ENCODE results near the gene CEACAM18. TPM values are rescaled to one million over a fixed set of nuclear protein-coding genes. Genes with fewer than 3 reads are reported as not detected.
"Not testable (repeated sequence)": the region's sequence is repeated elsewhere in the genome, so short reads cannot be mapped to it uniquely, and the experiment has no call there.

The CEACAM18 gene
- total RNA-seq, 1 experiment from 2014 or later: not detected

DNA sequence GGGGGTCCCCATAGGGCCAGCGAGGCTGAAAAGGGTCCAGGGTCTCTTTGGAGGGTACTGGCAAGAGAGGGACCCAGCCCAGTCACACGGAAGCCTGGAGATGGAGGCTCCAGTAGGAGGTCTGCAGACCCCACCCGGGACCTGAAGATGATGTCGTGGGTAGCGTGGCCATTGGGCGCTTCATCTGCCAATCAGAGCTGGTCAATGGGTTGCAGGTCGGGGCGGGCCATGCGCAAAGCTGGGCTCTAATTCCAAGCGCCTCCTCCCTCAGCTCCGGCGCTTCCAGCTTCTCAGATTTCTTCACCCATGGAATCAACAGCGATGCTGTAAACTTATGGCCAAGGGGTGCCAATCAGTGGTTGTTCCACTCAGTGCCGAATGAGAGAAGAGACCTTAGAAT is 12.3 kb downstream of the CEACAM18 start:
- no peaks in the 10 kb centered on the region for H3K36me3 ChIP-seq
- no peaks in the 10 kb centered on the region; the same call in 1 of the 2 replicates for H3K9me3 ChIP-seq (replicated peaks)
- H3K27ac ChIP-seq: no peak overlapping the region
- DNase-seq (ENCODE audit: low read depth in 1 of 2, low spot score in 2 of 2): no peak
- H3K4me3 ChIP-seq: no peak overlapping the region
- no peaks in the 10 kb centered on the region for H3K4me1 ChIP-seq (replicated peaks)
- no peaks in the 10 kb centered on the region for H3K27me3 ChIP-seq (replicated peaks)

DNA sequence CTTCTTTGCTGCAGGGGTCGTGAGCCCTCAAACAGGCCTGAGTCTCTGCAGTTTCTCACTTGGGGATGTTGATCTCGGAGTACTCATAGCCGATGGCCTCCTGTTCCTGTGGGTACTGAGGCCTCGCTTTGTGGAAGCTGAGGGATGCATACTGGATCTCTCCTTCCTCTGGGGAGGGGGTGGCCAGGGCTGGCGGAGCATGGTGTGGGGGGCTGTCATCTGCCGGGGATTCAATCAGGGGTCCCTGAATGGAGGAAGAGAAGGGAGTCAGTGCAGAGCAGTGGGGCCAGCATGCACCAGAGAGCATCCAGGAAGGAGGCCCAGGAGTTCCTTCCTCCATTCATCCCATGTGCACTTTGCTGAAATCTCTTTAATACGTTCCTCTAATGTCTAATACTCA is 13.2 kb downstream of the CEACAM18 start:
- H3K27ac ChIP-seq: no peak overlapping the region
- no peak overlapping the region for H3K4me3 ChIP-seq
- DNase-seq (ENCODE audit: low read depth in 1 of 2, low spot score in 2 of 2): no peak
- H3K9me3 ChIP-seq (replicated peaks): no peaks in the 10 kb centered on the region
- no peaks in the 10 kb centered on the region for H3K4me1 ChIP-seq (replicated peaks)
- no peaks in the 10 kb centered on the region for H3K27me3 ChIP-seq (replicated peaks)
- no peaks in the 10 kb centered on the region for H3K36me3 ChIP-seq

GRCh38 chr19:51493776-51494175 is 15.4 kb downstream of the CEACAM18 start:
- Histone ChIP-seq H3K4me1 (replicated peaks) (no peaks in the 10 kb centered on the region), H3K4me3 (no peak overlapping the region), H3K9me3 (replicated peaks) (no peaks in the 10 kb centered on the region), H3K27ac (no peak overlapping the region), H3K36me3 (no peaks in the 10 kb centered on the region), H3K27me3 (replicated peaks) (no peaks in the 10 kb centered on the region)
- DNase-seq (ENCODE audit: low read depth in 1 of 2, low spot score in 2 of 2): no peak

DNA sequence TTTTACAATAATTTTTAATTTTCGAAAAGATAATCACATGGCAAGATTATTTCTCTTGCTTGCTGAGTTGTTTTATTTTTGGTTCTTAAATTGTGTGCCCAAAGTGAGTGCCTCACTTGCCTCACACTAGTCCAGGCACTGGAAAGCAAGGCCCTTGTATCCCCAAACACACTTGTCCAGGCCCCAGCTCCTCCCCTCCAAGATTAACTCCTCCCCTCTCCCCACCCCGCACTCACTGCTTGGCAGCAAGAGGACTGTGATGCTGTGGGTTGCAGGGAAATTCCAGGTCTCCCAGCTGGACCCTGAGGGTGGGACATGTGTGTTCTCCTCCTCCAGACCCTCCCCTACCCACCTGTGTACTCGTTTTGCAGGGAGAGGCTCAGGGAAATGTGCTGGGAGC is 19.3 kb downstream of the CEACAM18 start:
- no peak overlapping the region for H3K27ac ChIP-seq
- H3K4me3 ChIP-seq: no peak overlapping the region
- H3K27me3 ChIP-seq (replicated peaks): no peaks in the 10 kb centered on the region
- DNase-seq (ENCODE audit: low read depth in 1 of 2, low spot score in 2 of 2): no peak
- H3K4me1 ChIP-seq (replicated peaks): no peaks in the 10 kb centered on the region
- no peaks in the 10 kb centered on the region for H3K36me3 ChIP-seq
- H3K9me3 ChIP-seq (replicated peaks): no peaks in the 10 kb centered on the region

- not testable (repeated sequence) for H3K27me3 ChIP-seq (replicated peaks); H3K4me1 ChIP-seq (replicated peaks); H3K4me3 ChIP-seq; H3K9me3 ChIP-seq (replicated peaks); H3K36me3 ChIP-seq; H3K27ac ChIP-seq; DNase-seq (ENCODE audit: low read depth in 1 of 2, low spot score in 2 of 2)
Measured at GRCh38 chr19:51500931-51501330, 22.6 kb downstream of the CEACAM18 start.

DNA sequence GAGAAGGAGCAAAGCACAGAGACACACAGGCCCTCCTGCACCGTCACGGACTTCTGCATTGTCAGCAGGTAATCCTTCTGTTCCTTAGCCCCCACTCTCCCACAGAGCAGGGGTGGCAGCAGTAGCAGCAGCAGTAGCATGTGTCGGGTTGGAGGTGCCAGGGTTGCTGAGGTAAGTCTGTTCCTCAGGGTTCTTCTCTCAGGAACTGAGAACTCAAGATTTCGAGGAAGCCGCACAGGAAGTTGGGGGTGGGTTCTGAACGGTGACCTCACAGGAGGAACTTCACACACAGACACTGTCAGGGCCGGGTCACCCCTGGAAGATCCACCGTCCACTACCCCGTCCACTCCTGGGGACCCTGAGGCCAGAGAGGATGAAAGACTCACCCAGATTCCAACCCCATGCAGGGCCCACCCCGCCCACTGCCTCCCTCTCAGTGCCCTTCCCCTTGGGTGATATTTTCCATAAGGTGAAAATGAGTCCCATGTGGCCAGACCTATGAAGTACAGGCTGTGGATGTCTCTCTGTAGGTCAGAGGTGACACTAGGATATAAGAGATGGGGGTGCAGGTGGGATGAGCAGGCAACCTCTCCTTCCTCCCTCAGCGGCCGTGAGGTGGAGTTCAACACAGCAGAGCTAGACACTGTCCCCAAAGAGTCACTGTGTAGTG is 23.4 kb downstream of the CEACAM18 start, which contains the start of gene SIGLEC12:
Gene SIGLEC12 (minus strand): TSS at position 207 of the 670 bp plus-strand sequence. CDS start 67 bp downstream, at position 140.
- Histone ChIP-seq H3K9me3 (replicated peaks) (no peaks in the 10 kb centered on the region; the same call in 1 of the 2 replicates), H3K27me3 (replicated peaks) (no peaks in the 10 kb centered on the region), H3K4me3 (no peak within 1 kb of the TSS), H3K36me3 (no peaks in the 10 kb centered on the region), H3K27ac (no peak within 1 kb of the TSS), H3K4me1 (replicated peaks) (no peaks in the 10 kb centered on the region)
- no peak for DNase-seq (ENCODE audit: low read depth in 1 of 2, low spot score in 2 of 2)

DNA sequence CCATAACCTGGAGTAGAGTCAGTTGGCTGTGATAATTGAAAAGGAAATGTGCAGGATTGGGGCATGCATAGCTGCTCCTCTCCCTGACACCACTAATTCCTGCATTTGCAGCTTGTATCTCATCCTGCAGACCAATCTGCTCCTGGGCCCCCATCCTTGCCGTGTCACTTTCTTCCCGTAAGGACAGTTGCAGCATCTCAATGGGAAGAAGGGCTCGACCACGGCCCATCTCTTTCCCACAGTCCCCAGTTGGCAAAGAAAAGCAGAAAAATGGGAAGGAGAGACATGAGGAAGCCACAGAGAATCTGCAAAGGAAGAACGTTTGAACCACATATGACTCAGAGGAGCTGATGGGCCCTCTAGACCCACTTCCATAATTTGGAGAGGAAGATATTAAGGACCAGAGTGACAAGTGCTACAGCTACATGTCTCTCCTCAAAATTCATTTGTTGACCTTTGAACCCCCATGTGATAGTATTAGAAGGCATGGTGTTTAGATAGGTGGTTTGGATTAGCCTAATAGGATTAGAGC is 25.0 kb downstream of the CEACAM18 start:
- Histone ChIP-seq H3K4me3 (no peak overlapping the region), H3K27me3 (replicated peaks) (no peaks in the 10 kb centered on the region), H3K36me3 (no peaks in the 10 kb centered on the region), H3K9me3 (replicated peaks) (no peaks in the 10 kb centered on the region; the same call in 1 of the 2 replicates), H3K4me1 (replicated peaks) (no peaks in the 10 kb centered on the region), H3K27ac (no peak overlapping the region)
- no peak for DNase-seq (ENCODE audit: low read depth in 1 of 2, low spot score in 2 of 2)

GRCh38 chr19:51503896-51504295 is 25.6 kb downstream of the CEACAM18 start:
- no peak for DNase-seq (ENCODE audit: low read depth in 1 of 2, low spot score in 2 of 2)
- no peak overlapping the region for H3K27ac ChIP-seq

GRCh38 chr19:51505904-51506303 is 27.6 kb downstream of the CEACAM18 start:
- no peaks in the 10 kb centered on the region for H3K36me3 ChIP-seq
- H3K9me3 ChIP-seq (replicated peaks): no peaks in the 10 kb centered on the region; the same call in 1 of the 2 replicates
- H3K27ac ChIP-seq: no peak overlapping the region
- no peaks in the 10 kb centered on the region for H3K4me1 ChIP-seq (replicated peaks)
- H3K27me3 ChIP-seq (replicated peaks): no peaks in the 10 kb centered on the region
- no peak overlapping the region for H3K4me3 ChIP-seq
- DNase-seq (ENCODE audit: low read depth in 1 of 2, low spot score in 2 of 2): no peak

More at GRCh38 chr19:51503896-51504295, 25.6 kb downstream of the CEACAM18 start:
- Histone ChIP-seq H3K9me3 (replicated peaks) (no peaks in the 10 kb centered on the region; the same call in 1 of the 2 replicates), H3K4me3 (no peak overlapping the region), H3K27me3 (replicated peaks) (no peaks in the 10 kb centered on the region), H3K4me1 (replicated peaks) (no peaks in the 10 kb centered on the region), H3K36me3 (no peaks in the 10 kb centered on the region)

GRCh38 chr19:51507192-51507591 is 28.9 kb downstream of the CEACAM18 start:
- Histone ChIP-seq H3K27ac (no peak overlapping the region), H3K4me1 (replicated peaks) (no peaks in the 10 kb centered on the region), H3K4me3 (no peak overlapping the region), H3K9me3 (replicated peaks) (no peaks in the 10 kb centered on the region; the same call in 1 of the 2 replicates), H3K27me3 (replicated peaks) (no peaks in the 10 kb centered on the region; the same call in 1 of the 2 replicates), H3K36me3 (no peaks in the 10 kb centered on the region)
- DNase-seq (ENCODE audit: low read depth in 1 of 2, low spot score in 2 of 2): no peak

- no peak for DNase-seq (ENCODE audit: low read depth in 1 of 2, low spot score in 2 of 2)
- no peaks in the 10 kb centered on the region; the same call in 1 of the 2 replicates for H3K9me3 ChIP-seq (replicated peaks)
Measured at GRCh38 chr19:51507640-51508058, 29.3 kb downstream of the CEACAM18 start.

DNA sequence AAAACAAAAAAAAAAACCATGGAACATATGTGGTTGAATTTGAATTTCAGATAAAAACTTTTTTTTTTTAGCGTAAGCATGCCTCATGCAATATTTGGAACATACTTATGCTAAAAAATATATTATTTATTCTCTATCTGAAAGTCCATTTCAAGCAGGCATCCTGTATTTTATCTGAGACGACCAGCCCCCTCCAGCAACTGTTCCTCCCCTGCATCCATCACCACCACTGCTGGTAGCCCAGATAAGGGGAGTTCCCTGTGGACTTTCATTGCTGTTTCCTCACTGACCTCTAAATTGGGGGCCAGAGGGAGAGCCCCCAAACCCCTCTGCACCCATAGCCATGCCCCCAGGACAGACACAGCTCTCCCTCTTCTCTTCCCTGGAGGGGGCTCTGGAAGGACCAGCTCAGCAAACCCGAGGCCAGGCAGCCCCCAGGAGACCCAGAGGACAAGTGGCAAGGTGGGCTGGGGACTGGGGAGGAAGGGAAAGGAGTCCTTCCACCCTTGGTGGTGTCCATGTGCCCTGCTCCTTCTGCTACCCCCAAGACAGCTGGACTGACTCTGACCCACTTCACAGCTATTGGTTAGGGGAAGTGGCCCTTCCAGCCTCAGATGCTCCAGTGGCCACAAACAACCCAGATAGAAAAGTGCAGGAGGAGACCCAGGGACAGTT is 29.9 kb downstream of the CEACAM18 start:
- no peaks in the 10 kb centered on the region for H3K4me1 ChIP-seq (replicated peaks)
- no peaks in the 10 kb centered on the region for H3K36me3 ChIP-seq
- no peaks in the 10 kb centered on the region; the same call in 1 of the 2 replicates for H3K9me3 ChIP-seq (replicated peaks)
- no peak for DNase-seq (ENCODE audit: low read depth in 1 of 2, low spot score in 2 of 2)
- H3K4me3 ChIP-seq: no peak overlapping the region
- no peak overlapping the region for H3K27ac ChIP-seq
- no peaks in the 10 kb centered on the region; the same call in 1 of the 2 replicates for H3K27me3 ChIP-seq (replicated peaks)

More at GRCh38 chr19:51507640-51508058, 29.3 kb downstream of the CEACAM18 start:
- Histone ChIP-seq H3K27ac (no peak overlapping the region), H3K4me1 (replicated peaks) (no peaks in the 10 kb centered on the region), H3K36me3 (no peaks in the 10 kb centered on the region), H3K4me3 (no peak overlapping the region), H3K27me3 (replicated peaks) (no peaks in the 10 kb centered on the region; the same call in 1 of the 2 replicates)

- no peak overlapping the region for H3K4me3 ChIP-seq
- no peak for DNase-seq (ENCODE audit: low read depth in 1 of 2, low spot score in 2 of 2)
- no peaks in the 10 kb centered on the region; the same call in 1 of the 2 replicates for H3K27me3 ChIP-seq (replicated peaks)
- no peaks in the 10 kb centered on the region for H3K4me1 ChIP-seq (replicated peaks)
- H3K9me3 ChIP-seq (replicated peaks): no peaks in the 10 kb centered on the region
- H3K27ac ChIP-seq: no peak overlapping the region
- no peaks in the 10 kb centered on the region for H3K36me3 ChIP-seq
Measured at GRCh38 chr19:51509823-51510660, 31.7 kb downstream of the CEACAM18 start.

Data from SJSA1 (cell line).